Activated CD8-positive, alpha-beta T cell treated with anti-CD3 and anti-CD28 coated beads for 36 hours (primary cell): ENCODE measurements around the gene SLC24A5. TPM values are rescaled to one million over a fixed set of nuclear protein-coding genes. Genes with fewer than 3 reads are reported as not detected.

Experiments used
- ATAC-seq: fragments of 200-7000 bp; cut with Tn5 transposase; one replicate; pipeline ENCODE4 v1.10.0; 2021; ENCODE audit warnings: mild to moderate bottlenecking, moderate library complexity
- CTCF ChIA-PET: fragments of 350-600 bp; sonication (Branson Sonifier 250); formaldehyde crosslinking; loops from one replicate; lab custom pipeline; 2021; ENCODE audit warnings: antibody characterized with exemption; lab: Charles Lee
- POLR2A ChIA-PET: fragments of 350-600 bp; sonication (Branson Sonifier 250); formaldehyde crosslinking; loops from one replicate; lab custom pipeline; 2021; ENCODE audit warnings: antibody characterized with exemption; lab: Charles Lee
- DNase-seq: peaks from one replicate; pipeline ENCODE4 v3.0.0-alpha.2; 2020
- H3K27ac Mint-ChIP-seq: one replicate; pipeline ENCODE4 v1.8.0; 2021; ENCODE audit warnings: mild to moderate bottlenecking, mixed read lengths
- H3K27me3 Mint-ChIP-seq: one replicate; pipeline ENCODE4 v1.8.0; 2021; ENCODE audit warnings: mixed read lengths
- H3K36me3 Mint-ChIP-seq: one replicate; pipeline ENCODE4 v1.8.0; 2021; ENCODE audit warnings: low read depth, mixed read lengths
- H3K4me1 Mint-ChIP-seq: one replicate; pipeline ENCODE4 v1.8.0; 2021; ENCODE audit warnings: low read depth, mixed read lengths
- H3K4me3 Mint-ChIP-seq: one replicate; pipeline ENCODE4 v1.8.0; 2021; ENCODE audit warnings: mild to moderate bottlenecking, moderate library complexity, mixed read lengths
- H3K9me3 Mint-ChIP-seq: one replicate; pipeline ENCODE4 v1.8.0; 2021; ENCODE audit warnings: mixed read lengths
- CTCF ChIP-seq: fragments of 200-600 bp; IDR thresholded peaks from one replicate; pipeline ENCODE4 v1.8.0; 2022; ENCODE audit warnings: antibody characterized with exemption, mild to moderate bottlenecking
- intact Hi-C: fragments of 100-400 bp; cut with micrococcal nuclease; formaldehyde crosslinking; loops from one replicate; pipeline ENCODE4 v1.10.0; 2022
- total RNA-seq, 2 experiments: library from RNA; stranded (reverse); gene quantifications; one replicate each; pipeline ENCODE4 v1.2.3, GENCODE V29; 2021

The SLC24A5 gene
- total RNA-seq, 2 experiments from 2014 or later = not detected

GRCh38 chr15:48186271-48186670 is 65.5 kb downstream of the SLC24A5 start:
- H3K4me1 Mint-ChIP-seq = peaks cover under 1% of the 10 kb centered on the region
- peaks cover 28% of the 10 kb centered on the region for H3K27me3 Mint-ChIP-seq
- ChIA-PET POLR2A (no interaction called here), CTCF (no interaction called here)
- no peaks in the 10 kb centered on the region for H3K9me3 Mint-ChIP-seq
- H3K4me3 Mint-ChIP-seq = no peak overlapping the region
- intact Hi-C loops = no loop called here
- H3K36me3 Mint-ChIP-seq = no peaks in the 10 kb centered on the region
- TF ChIP-seq CTCF = no peak
- H3K27ac Mint-ChIP-seq = no peak overlapping the region
- DNase-seq (no peak), ATAC-seq (no peak)

GRCh38 chr15:48190932-48191573 is 70.3 kb downstream of the SLC24A5 start:
- no peaks in the 10 kb centered on the region for H3K36me3 Mint-ChIP-seq
- H3K27me3 Mint-ChIP-seq = peaks cover 34% of the 10 kb centered on the region
- POLR2A ChIA-PET = no interaction called here
- no peak for ATAC-seq
- peak; percentile 56 for DNase-seq
- CTCF ChIA-PET = no interaction called here
- intact Hi-C loops = no loop called here
- no peak for TF ChIP-seq CTCF
- no peak overlapping the region for H3K27ac Mint-ChIP-seq
- H3K4me1 Mint-ChIP-seq = peaks cover 4% of the 10 kb centered on the region
- H3K9me3 Mint-ChIP-seq = no peaks in the 10 kb centered on the region
- H3K4me3 Mint-ChIP-seq = peak overlapping the region; percentile 26

- no peaks in the 10 kb centered on the region for H3K36me3 Mint-ChIP-seq
- no peak within 1 kb of the TSS for H3K27ac Mint-ChIP-seq
- POLR2A ChIA-PET = no interaction called here
- CTCF ChIA-PET = no interaction called here
- H3K9me3 Mint-ChIP-seq = no peaks in the 10 kb centered on the region
- H3K27me3 Mint-ChIP-seq = peaks cover 38% of the 10 kb centered on the region
- intact Hi-C loops = no loop called here
- peaks cover 4% of the 10 kb centered on the region for H3K4me1 Mint-ChIP-seq
- H3K4me3 Mint-ChIP-seq = peak within 1 kb of the TSS; percentile 26
- ATAC-seq (no peak), DNase-seq (no peak)
- no peak for TF ChIP-seq CTCF
Observed at GRCh38 chr15:48191574-48192225, 70.9 kb downstream of the SLC24A5 start, which contains the start of gene CTXN2. Gene CTXN2, plus strand, starts transcription at chr15:48191665. Its CDS starts 9,636 bp downstream, at chr15:48201301.

Other genes with a start within 250 kb of the SLC24A5 start
- gene MYEF2, start 57.3 kb downstream of the SLC24A5 start, total RNA-seq = 10 to 100 TPM; 25.7 to 26.6 TPM
- gene CTXN2, start 70.7 kb downstream of the SLC24A5 start, total RNA-seq = not detected
- gene SLC12A1, start 85.3 kb downstream of the SLC24A5 start, total RNA-seq = not detected
- gene DUT, start 210.4 kb downstream of the SLC24A5 start, total RNA-seq = 100 to 1,000 TPM; 527 TPM